GM18520 (cell line): Measurements from ENCODE around the gene STARD13.
"Not testable (repeated sequence)": the region's sequence is repeated elsewhere in the genome, so short reads cannot be mapped to it uniquely, and the experiment has no call there.

Experiments
- ATAC-seq: cut with Tn5 transposase; IDR thresholded peaks from one replicate; pipeline ENCODE4 v1.9.1; 2021; ENCODE audit not compliant: unreplicated experiment

Gene STARD13

DNA sequence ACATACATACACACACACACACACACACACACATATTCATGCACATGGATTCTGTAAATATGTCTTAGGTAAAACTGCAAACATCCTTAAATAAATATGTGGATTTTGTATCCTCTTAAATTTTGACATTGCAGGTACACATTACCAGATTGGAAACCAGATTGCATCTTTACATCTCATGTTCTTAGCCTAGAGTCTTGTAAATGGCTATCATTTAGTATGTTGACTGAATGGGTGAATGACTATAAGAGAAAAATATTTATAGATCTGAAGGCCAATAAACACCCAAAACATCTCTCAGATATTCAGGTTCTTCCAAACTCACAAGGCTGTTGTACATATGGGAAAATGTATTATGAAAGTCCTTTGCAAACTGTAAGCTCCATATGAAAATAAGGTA, 104.3 kb downstream of the STARD13 start:
- ATAC-seq = no peak

DNA sequence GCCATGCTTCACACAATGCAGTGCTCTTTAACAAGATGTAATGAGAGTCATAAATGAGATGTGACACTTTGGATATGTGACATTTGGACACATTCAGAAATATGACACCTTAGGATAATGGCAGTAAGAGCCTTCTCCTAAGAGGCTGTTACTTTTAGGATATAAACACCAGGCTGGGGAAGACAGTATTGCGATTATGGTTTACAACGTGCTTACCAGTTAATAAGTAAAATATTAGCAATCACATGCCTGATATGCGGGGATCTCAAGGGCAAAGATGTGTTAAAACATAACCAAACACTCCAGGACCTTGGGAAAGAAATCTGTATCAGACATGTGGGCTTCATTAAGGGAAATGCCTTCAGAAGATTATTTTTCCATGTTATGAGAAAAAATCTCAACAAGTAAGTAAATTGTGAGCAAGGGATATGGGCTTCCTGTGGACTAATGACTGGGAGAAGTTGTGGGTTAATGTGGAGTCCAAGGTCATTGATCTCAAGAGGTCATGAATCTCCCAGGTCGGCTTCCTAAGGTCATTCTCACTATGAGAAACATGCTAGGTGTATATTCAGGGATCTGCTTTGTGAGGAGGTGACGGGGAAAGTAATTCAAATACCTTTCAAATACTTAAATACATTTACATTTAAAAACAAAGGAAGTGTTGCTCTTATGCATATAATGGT, 105.3 kb downstream of the STARD13 start:
- no peak for ATAC-seq

DNA sequence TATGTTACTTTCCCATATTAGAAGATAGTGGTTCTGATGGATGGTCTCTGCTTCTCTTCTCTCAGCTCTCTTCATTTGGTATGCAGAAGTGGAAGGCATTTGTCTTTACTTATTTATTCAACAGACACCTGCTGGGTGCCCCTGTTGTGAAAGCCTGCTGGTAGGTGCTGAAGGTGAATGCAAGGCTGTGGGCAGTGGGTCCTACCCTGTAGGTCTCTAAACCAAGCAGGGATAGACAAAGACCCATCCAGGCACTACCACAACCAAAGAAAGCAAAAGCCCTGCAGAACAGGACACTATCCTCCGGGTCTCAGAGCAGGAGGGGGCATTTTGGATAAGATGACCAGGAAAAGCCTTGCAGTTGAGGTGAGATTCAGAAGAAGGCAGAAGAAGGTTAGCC, 106.1 kb downstream of the STARD13 start:
- no peak for ATAC-seq

DNA sequence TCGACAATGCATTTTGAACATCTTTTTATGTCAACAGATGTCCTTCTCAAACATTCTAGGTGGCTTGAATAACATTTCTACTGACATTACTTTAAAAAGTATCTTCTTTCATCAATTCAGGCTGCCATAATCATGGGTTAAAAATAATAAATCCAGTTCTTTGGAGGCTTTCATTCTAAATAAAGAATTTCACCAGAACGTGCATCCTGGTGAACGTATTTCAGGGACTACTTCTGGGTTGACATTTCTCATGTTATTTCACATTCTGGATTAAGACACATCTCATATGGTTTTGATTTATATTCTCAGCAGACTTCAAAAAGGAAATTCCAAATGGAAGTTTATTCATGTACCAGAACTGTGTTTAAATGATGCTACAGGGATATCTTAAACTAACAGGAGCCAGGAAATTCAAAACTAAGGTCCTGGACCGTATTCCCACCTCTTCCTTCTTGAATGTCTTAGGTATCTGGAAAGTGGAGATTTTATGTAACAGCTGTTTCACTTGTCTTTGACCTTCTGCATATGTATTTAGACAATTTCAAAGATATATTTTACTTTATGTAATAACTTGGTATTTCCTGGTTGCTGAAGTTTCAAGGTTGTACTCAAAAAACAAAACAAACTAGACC, 107.2 kb downstream of the STARD13 start:
- ATAC-seq = no peak

DNA sequence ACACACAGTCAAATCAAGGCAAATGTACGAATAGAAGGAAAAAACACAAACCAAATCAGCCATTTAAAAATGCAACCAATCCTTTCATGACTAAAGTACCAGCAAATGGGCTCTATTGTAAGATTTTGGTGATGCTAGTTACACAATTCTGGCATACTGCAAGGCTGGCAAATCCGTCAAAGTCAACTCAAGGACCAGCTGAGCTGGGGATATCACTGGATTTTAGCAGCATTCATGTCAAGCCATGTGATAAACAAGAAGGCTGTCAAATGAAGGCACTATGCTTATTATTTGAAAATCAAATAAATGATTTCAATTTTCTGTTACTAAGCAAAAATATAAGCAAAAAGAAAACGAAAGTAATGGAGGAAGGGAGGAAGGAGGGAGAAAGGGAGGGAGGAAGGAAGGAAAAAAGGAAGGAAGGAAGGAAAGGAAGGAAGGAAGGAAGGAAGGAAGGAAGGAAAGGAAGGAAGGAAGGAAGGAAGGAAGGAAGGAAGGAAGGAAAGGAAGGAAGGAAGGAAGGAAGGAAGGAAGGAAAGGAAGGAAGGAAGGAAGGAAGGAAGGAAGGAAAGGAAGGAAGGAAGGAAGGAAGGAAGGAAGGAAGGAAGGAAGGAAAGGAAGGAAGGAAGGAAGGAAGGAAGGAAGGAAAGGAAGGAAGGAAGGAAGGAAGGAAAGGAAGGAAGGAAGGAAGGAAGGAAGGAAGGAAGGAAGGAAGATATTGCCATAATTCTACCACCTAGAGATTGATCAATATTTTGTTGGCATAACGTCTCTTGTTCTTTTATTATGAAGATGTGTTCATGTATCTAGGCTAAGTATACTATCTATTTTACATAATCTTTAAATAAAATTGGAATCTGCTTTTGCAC, 108.0 kb downstream of the STARD13 start:
- not testable (repeated sequence) for ATAC-seq

DNA sequence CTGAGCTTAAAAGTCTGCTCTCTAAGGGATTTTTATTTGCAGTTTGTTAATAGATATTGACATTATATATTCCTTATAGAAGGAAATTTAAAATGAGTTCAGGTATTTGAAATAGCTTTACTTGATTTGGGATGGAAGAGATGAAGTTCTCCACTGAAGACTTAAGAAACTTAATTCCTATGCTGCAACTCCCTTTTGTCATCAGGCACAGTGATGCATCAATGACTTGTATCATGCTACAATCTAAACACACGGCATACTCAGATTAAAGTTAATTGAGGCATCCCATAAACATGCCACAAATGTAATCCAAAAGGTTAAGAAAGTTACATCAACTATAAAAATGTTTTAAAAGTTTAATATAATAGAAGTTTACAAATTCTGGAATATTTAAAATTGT, 109.0 kb downstream of the STARD13 start:
- ATAC-seq = no peak

DNA sequence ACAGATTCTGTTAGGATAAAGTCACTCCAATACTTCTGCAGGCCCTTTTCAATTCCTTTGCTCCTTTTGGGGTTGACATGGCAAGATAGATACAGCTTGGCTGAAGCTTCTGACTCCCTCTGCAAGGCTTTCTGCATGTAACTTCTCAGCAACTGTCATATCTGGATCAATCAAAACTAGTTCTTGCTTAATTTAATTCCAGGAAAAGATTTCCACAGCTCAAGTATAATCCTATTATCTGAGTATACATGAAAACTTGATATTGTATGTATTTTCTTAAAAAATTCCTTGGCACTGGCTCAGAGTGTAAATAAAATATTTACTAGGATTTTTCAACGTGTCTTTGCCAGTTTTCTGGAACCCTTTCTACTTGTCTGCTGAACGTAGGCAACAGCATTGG, 109.6 kb downstream of the STARD13 start:
- ATAC-seq = no peak

DNA sequence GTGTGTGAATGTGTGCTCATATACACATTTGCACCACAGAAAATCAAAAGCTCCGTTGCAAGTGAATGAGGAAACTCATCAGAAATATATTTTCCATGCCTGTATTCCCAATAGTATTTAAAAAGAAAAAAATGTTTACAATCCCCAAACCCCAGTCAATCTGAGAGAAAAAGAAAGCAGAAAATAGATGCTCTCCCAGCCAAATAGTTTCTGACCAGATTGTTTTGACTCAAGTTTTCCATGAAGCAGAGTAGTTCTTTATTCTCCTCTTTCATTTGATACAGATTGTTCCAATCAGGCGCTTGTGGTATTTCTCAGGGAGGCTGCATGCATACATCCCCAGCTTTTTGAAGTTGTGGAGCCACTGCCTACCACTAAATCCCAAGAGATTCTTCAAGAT, 110.6 kb downstream of the STARD13 start:
- ATAC-seq = no peak

DNA sequence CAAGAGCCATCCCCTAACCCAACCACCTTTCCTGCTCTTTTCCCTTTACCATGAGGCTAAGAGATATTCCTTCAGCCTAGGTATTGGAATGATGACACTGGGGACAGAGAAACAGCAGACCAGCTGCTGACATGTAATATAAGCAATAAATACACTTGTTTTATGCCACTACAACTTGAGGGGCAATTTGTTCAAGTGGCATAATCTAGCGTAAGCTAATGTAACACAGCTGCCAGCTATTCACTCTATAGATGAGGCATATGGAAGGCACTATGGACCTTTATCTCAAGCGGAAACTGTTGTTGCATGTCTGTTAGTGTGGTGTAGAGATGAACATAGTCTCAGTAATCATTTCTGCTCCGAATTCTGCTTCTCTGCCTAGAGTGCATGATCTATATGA, 111.1 kb downstream of the STARD13 start:
- ATAC-seq = no peak

DNA sequence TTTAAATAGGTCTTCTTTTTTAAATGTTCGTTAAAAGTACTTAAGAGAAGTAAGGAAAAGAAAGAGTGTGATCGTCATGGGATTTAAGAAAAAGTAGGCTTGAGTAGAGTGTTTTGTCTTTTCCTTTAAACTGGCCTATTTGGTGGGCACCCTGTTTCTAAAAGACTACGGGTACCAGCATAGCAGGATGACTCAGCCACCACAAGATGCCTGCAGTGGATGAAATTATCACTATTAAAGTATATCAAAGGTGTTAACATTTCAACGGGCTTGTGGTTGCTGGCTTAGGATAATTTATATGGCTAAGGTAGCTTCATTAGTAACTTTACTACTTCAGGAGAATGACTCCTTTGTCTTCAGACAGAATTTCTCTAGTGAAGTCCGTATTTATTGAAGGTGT, 112.6 kb downstream of the STARD13 start:
- no peak for ATAC-seq

DNA sequence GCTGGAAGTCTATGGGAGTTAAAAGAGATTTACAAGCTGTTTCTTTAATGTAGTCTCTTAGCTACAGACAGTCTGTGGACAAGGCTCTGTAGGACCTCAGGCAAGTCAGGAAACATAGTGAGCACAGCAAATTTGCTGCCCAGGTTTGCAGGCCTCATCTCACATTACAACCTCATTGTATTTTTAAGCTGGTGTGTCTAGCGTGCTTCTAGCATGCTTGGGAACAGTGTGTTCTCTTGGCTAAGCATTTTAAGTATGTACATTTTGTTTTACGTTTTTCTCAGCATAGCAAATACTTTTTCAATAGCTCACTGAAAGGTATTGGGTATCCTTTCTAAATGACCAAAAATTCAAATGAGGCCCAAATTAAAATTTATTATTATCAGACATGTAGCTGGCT, 113.2 kb downstream of the STARD13 start:
- ATAC-seq = no peak

DNA sequence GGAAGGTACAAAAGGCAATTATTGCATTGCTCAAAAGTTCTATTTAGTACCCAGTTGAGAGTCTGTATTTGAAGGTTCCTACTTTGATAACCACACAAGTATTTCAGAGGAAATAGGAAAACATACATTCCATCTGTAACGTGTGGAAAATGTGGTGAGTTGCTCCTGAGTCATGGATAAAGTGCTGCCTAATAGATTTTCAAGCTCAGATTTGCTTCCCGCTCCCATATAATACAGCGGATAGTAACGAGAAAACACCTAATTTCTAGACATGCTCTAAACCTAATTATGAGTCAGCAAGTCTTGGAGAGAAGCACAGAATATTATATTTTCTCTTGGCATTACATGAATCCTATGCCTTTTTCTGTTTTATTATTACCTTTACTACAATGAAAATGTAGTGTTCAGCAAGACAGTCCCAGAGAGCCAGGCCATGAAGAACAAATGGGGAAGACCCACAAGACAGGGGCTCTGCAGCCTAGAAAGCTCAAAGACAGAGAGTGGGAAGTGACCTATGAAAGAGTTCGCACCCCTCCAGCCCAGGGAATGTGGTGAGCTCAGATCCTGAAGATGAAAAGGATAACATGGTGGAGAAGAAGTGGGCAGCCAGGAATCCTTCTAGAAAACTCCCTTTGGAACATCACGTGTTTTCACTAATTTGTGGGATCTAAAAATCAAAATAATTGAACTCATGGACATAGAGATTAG, 116.1 kb downstream of the STARD13 start:
- no peak for ATAC-seq

DNA sequence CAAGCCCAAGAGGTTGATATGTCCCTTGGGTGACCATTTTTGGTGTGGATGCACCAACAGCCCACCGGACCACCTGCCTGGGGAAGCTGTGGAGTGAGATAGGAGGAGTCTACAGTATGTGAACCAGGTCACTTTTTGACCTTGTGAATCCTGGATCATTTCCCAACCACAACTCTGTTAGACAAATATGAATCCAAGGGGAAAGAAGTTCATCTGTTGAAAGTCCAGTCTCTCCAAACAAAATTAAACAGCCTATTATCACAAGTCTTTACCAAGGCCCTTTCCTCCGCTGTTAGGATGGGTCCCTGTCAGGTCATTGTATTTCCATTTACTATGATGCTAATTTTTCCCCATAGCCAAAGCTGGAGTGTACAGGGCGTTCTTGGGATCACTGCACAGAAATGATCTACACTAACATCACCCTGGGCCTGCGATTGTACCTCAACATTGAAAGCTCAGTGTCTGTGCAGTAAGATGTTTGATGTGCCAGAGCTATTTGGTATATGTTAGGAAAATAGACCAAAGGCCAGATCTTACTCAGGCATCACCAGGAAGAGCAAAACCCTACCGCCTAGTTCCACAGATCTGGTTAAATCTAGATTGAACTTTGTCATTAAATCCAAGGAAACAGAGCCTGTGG, 117.1 kb downstream of the STARD13 start:
- ATAC-seq = no peak

DNA sequence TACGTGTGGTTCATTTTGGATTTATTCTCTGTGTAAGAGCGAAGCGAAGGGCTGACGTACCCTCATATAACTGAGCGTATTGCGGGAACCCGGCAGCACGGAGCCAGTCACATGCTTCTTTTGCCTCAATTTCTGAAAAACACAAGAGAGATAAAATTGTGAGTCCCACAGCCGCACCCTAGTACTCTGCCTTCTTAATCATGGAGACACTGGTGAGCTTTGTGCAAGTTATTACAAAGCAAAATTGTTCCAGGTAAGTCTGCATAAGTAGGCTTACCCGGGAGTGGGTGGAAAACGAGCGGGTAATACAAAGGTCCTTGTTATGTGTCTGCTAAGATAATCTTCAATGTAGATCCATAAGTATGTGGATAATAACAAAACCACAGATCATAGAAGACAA, 118.1 kb downstream of the STARD13 start:
- ATAC-seq = no peak

DNA sequence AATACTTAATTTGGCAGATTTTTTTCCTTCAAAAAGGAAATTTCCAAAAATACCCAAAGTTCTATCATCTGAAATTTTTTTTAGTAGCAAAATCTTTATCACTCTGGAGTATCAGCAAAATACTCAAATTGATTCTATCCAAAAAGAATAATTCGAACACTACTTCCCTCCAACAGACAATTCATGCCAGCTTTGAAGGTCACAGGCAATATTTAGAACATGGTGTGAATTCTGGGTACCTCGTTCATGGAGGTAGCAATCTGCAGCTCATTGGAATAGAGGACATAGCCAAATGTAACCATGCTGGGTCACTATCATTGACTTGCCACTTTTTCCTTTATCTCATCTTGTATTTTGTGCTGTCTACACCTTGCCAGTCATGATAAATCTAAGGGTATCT, 119.8 kb downstream of the STARD13 start:
- ATAC-seq = no peak

DNA sequence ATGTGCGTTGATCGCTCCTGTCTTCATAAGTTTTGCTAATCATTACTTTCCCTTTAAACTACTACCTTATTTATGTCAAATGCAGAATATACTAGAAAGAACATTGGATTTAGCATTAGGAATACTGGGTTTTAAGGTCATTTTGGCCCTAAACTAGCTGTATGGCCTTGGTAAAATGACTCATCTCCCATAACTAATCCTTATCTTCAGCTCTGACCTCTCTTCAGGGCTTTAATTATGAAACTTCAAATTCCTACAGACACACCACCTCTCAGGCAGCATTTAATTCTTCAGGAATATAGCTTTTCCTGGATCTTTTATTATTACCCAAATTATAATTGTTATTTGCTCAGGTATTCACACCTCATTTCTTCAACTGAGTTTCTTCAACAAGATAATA, 121.2 kb downstream of the STARD13 start:
- no peak for ATAC-seq

DNA sequence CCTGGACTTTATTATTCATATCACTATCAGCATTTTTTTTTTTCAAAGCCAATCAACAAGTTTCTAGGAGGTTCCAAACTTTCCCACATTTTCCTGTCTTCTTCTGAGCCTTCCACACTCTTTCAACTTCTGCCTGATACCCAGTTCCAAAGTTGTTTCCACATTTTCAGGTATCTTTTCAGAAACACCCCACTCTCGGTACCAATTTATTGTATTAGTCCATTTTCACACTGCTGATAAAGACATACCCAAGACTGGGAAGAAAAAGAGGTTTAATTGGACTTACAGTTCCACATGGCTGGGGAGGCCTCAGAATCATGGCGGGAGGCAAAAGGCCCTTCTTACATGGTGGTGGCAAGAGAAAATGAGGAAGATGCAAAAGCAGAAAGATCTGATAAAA, 122.8 kb downstream of the STARD13 start:
- not testable (repeated sequence) for ATAC-seq

DNA sequence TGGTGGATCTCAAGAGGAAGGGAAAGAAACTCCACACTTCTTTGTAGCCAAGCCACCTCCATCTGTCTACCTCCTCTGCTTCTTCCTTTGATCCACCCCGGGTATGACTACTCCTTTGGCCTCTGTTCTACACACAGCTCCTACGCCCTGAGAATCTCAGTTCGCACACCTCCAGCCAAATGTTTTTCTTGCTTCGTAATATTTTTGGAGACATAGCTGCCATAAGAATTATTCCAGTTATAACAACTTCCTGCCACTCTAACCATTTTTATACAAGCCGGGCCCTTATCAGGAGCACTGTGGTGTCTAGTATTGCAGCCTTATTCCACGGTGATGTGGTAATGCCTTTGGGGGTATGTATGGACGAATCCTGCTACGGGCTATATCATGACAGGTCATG, 126.7 kb downstream of the STARD13 start:
- no peak for ATAC-seq

DNA sequence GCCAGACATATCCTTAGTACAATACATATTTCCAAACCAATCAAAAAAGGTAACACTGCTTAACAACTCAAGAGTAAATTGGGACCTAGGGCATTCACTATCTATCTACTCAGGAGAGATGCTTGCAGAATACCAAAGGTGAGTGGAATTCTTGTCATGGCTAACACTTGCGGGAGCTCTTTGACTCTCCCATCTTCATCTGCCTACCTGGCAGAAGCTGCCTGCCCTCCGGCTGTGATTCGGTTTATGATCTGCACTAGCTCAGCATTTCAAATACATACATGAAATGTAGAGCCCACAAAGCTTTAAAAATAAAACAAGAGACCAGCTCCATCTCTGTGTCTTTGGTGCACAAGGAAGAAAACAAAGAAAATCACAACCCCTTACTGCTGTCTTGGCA, 127.3 kb downstream of the STARD13 start:
- no peak for ATAC-seq

DNA sequence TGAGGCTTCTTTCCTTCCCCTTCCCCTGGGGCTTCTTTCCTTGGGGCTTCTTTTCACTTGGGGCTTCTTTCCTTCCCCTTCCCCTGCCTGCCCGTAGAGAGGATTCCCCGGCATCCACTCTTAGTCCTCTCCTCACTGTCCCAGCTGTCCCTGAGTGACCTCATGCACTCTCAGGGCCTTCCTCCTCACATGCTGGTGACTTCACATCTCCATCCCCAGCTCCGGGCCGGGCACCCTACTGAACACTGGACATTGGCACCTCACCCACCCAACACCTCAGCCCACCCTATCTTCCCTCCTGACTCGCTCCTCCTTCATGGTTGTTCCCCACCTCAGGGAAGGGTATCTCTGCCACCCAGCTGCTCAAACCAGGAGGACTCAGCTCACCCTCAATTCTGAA, 130.6 kb downstream of the STARD13 start:
- no peak for ATAC-seq
